NCI-H446 treated with DMSO at 0.1 percent for 48 hours (cell line): ENCODE data around the gene SIN3B.

Source experiments
- DNase-seq: peaks from one replicate; lab custom pipeline; 2025; lab: John Stamatoyannopoulos, UW

SIN3B gene

GRCh38 chr19:16911046-16911445 is 81.8 kb downstream of the SIN3B start:
- no peak for DNase-seq

- no peak for DNase-seq
These were observed 83.6 kb downstream of the SIN3B start for GRCh38 chr19:16912780-16913179.

DNA sequence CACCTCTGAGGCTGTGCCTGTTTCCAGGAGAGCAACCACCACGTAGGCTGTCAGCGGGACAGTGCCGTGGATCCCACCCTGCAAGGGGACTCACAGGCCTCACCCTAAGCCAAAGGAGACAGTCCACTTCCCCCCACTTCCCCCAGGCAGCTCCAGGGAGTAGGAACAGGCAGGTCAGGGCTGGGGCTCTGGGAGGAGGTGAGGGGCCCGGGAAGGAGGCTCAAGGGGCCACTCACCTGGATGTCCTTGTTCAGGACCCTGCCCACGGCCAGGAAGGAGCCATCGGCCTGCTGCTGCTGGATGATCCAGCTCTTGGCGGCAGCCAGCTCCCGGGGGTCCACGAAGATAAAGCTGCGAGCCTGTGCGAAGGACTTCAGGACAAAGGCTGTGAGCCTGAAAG is 85.2 kb downstream of the SIN3B start:
- no peak for DNase-seq

DNA sequence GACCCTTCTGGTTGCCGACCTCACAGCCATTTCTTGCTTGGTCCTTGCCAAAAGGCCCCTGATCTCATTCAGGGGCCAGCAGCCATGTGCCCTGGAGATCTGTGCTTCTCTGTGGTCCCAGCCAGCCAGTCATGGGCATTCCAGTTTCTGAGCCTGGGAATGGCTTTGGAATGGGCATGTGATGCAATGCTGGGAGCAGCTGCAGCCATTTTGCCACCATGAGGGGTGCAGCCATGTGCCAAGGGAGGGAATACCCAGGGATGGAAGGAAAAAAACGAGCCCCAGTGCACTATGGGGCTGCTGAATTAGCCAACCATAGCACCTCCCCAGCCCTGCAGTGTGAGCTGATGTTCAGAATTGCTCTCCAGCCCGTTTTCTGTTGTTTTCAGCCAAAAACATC is 85.9 kb downstream of the SIN3B start:
- no peak for DNase-seq

DNA sequence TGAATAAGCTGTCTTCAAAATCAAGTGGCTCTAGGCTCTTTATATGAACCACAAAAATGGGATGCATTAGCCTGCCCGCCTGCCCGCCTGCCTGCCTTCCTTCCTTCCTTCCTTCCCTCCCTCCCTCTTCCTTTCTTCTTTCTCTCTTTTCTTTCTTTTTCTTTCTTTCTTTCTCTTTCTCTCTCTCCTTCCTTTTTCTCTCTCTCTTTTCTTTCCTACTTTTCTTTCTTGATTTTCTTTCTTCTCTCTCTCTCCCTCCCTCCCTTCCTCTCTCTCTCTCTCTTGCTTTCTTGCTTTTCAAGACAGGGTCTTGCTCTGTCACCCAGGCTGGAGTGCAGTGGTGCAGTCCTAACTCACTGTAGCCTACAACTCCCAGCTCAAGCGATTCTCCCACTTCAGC is 86.5 kb downstream of the SIN3B start:
- no peak for DNase-seq

DNA sequence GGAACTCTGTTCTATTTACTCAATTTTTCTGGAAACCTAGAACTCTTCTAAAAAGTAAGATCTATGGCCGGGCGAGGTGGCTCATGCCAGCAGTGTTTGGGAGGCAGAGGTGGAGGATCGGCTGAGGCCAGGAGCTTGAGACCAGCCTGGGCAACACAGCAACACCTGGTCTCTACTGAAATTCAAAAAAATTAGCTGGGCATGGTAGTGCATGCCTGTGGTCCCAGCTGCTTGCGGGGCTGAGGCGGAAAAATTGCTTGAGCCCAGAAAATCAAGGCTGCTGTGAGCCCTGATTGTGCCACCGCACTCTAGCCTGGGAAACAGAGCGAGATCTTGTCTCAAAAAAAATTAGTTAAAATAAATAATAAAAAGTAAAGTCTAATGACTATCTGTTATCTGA is 88.2 kb downstream of the SIN3B start:
- DNase-seq: no peak

GRCh38 chr19:16919496-16919895 is 90.3 kb downstream of the SIN3B start:
- no peak for DNase-seq

- no peak for DNase-seq
These were observed 91.8 kb downstream of the SIN3B start for GRCh38 chr19:16920816-16921529.

DNA sequence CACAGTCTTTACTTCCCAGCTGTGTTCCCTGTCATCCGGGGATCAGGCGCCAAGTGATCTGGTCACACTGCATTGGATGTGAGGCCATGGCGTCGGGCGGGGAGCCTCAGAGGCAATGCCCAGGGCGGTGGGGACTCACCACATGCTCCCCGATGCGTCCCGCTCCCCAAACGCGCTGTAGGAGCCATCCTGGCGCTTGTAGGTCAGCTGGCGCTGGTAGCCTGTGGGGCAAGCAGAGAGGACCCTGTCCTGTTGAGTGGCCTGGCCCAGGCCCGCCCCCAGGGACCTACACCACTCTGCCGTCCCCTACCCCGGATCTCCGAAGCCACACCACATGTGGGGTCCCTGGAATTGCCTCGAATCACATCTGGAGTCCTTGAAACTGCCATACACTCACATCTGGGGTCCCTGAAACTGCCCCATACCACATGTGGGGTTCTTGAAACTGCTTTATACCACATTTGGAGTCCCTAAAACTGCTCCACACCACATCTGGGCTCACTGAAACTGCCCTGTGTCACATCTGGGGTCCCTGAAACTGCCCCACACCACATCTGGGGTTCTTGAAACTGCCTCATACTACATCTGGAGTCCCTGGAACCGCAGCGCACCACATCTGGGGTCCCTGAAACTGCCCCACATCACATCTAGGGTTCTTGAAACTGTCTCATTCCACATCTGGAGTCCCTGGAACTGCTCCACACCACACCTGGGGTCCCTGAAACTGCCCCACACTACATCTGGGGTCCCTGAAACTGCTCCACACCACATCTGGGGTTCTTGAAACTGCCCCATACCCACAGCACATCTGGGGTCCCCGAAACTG is 92.8 kb downstream of the SIN3B start:
- no peak for DNase-seq

- no peak for DNase-seq
These were observed 93.4 kb downstream of the SIN3B start for GRCh38 chr19:16922592-16922934.

GRCh38 chr19:16922949-16923348 is 93.8 kb downstream of the SIN3B start:
- DNase-seq: no peak

DNA sequence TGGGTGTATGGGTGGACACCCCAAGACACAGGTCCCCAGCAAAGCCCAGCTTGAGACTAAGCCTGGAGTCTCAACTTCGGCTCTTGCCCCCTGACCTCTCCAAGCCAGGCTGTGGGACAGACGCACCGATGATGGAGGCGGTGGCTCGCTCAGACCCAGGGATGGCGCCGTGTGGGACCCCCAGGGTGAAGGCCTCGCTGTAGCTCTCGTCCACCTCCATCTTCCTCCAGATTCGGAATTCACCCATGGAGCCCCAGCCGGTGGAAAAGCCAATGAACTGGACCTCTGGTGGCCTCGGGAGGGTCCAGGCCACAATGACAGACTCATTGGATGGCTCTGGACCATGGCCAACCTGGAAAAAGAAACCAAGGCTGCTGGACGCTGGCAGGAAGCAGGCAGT is 98.7 kb downstream of the SIN3B start:
- no peak for DNase-seq

DNA sequence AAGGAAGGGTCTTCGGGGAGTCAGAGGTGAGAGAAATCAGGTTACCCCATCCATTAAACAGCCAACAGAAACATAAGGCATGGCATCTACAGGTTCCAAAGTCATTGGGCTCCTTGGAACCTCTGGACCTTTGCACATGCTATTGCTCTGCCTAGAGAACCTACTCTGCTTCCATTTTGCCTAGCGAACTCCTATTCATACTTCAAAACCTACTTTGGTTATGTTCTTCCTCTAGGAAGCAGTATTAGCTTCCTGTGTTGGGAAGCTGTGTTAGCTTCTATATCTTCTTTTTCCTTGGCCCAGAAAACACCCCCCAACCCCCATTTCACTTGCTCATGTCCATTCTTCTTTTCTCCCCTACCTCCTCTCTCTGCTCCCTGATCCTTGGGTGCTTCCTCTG is 99.2 kb downstream of the SIN3B start:
- DNase-seq: no peak

DNA sequence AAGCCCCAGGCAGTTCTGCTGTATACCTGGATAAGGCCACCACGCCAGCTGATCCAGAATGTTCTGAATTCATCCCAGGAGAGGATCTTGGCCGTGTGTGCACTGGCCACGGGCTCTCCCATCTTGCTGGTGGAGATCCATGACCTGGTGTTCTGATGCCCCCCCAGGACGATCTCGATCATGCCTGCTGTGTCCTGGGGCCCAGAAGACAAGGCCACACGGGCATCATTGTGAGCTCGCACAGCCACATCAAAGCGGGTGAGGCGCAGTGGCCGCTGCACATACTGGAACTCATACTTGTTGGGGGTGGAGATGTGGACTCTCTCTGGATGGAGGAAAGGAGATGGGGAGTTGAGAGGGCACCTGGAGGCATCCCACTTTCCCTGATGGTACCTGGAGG is 99.7 kb downstream of the SIN3B start:
- DNase-seq: no peak
